ENCODE results near the gene PHF11. TPM values are rescaled to one million over a fixed set of nuclear protein-coding genes. Genes with fewer than 3 reads are reported as not detected.

Gene PHF11
- total RNA-seq, 1 donor from 2014 or later = 24.6 TPM

- Mint-ChIP-seq H3K4me1 (ENCODE audit: low read depth) (peaks cover 30% of the 10 kb centered on the region), H3K9me3 (ENCODE audit: low read depth) (no peaks in the 10 kb centered on the region), H3K27me3 (ENCODE audit: low read depth) (no peaks in the 10 kb centered on the region), H3K36me3 (ENCODE audit: low read depth) (no peaks in the 10 kb centered on the region), H3K4me3 (ENCODE audit: unreplicated experiment) (no peak overlapping the region), H3K27ac (ENCODE audit: unreplicated experiment) (peak overlapping the region; percentile 74)
- TF ChIP-seq CTCF (IDR thresholded peaks at IDR 0.05) = no peak
- no peak for DNase-seq (ENCODE audit: low spot score)
Observed at GRCh38 chr13:49497272-49497671, 1.5 kb downstream of the PHF11 start.

- peaks cover 37% of the 10 kb centered on the region for H3K4me1 Mint-ChIP-seq (ENCODE audit: low read depth)
- peaks cover 3% of the 10 kb centered on the region for H3K36me3 Mint-ChIP-seq (ENCODE audit: low read depth)
- H3K27ac Mint-ChIP-seq (ENCODE audit: unreplicated experiment) = no peak overlapping the region
- H3K27me3 Mint-ChIP-seq (ENCODE audit: low read depth) = no peaks in the 10 kb centered on the region
- no peaks in the 10 kb centered on the region for H3K9me3 Mint-ChIP-seq (ENCODE audit: low read depth)
- H3K4me3 Mint-ChIP-seq (ENCODE audit: unreplicated experiment) = no peak overlapping the region
- DNase-seq (ENCODE audit: low spot score) = no peak
- TF ChIP-seq CTCF (IDR thresholded peaks at IDR 0.05) = no peak
Observed at GRCh38 chr13:49498206-49498605, 2.5 kb downstream of the PHF11 start.

GRCh38 chr13:49499889-49500660, 4.3 kb downstream of the PHF11 start:
- Mint-ChIP-seq H3K27me3 (ENCODE audit: low read depth) (no peaks in the 10 kb centered on the region), H3K36me3 (ENCODE audit: low read depth) (peaks cover 3% of the 10 kb centered on the region), H3K9me3 (ENCODE audit: low read depth) (no peaks in the 10 kb centered on the region), H3K4me1 (ENCODE audit: low read depth) (peaks cover 38% of the 10 kb centered on the region), H3K27ac (ENCODE audit: unreplicated experiment) (peak overlapping the region; percentile 91), H3K4me3 (ENCODE audit: unreplicated experiment) (no peak overlapping the region)
- no peak for TF ChIP-seq CTCF (IDR thresholded peaks at IDR 0.05)
- DNase-seq (ENCODE audit: low spot score) = no peak

- H3K4me3 Mint-ChIP-seq (ENCODE audit: unreplicated experiment) = no peak overlapping the region
- DNase-seq (ENCODE audit: low spot score) = no peak
- peaks cover 6% of the 10 kb centered on the region for H3K36me3 Mint-ChIP-seq (ENCODE audit: low read depth)
- no peak for TF ChIP-seq CTCF (IDR thresholded peaks at IDR 0.05)
- H3K27ac Mint-ChIP-seq (ENCODE audit: unreplicated experiment) = no peak overlapping the region
- H3K4me1 Mint-ChIP-seq (ENCODE audit: low read depth) = peaks cover 30% of the 10 kb centered on the region
- peaks cover 2% of the 10 kb centered on the region for H3K9me3 Mint-ChIP-seq (ENCODE audit: low read depth)
- no peaks in the 10 kb centered on the region for H3K27me3 Mint-ChIP-seq (ENCODE audit: low read depth)
Observed at GRCh38 chr13:49502954-49503353, 7.2 kb downstream of the PHF11 start.

GRCh38 chr13:49503951-49504350, 8.2 kb downstream of the PHF11 start:
- peaks cover 2% of the 10 kb centered on the region for H3K9me3 Mint-ChIP-seq (ENCODE audit: low read depth)
- H3K36me3 Mint-ChIP-seq (ENCODE audit: low read depth) = peaks cover 6% of the 10 kb centered on the region
- H3K4me3 Mint-ChIP-seq (ENCODE audit: unreplicated experiment) = no peak overlapping the region
- H3K27me3 Mint-ChIP-seq (ENCODE audit: low read depth) = no peaks in the 10 kb centered on the region
- no peak overlapping the region for H3K27ac Mint-ChIP-seq (ENCODE audit: unreplicated experiment)
- peaks cover 26% of the 10 kb centered on the region for H3K4me1 Mint-ChIP-seq (ENCODE audit: low read depth)
- no peak for DNase-seq (ENCODE audit: low spot score)
- no peak for TF ChIP-seq CTCF (IDR thresholded peaks at IDR 0.05)
